Psoas muscle (tissue), 8 donors: ENCODE data around the gene GALNT10. TPM values are rescaled to one million over a fixed set of nuclear protein-coding genes. Genes with fewer than 3 reads are reported as not detected.

Source experiments
- ATAC-seq, 4 donors: fragments of 200-7000 bp; cut with Tn5 transposase; one replicate each; pipeline ENCODE4 v1.9.1; 2020; ENCODE audit warnings: moderate library complexity in 3 of 4, mild to moderate bottlenecking in 2 of 4
- DNase-seq, 2 donors: peaks; one replicate each; pipeline ENCODE4 v3.0.0-alpha.2; 2020
- H3K27ac ChIP-seq: fragments of 200-600 bp; one replicate; pipeline ENCODE4 v1.8.0; 2022
- H3K27me3 ChIP-seq, 3 donors: fragments of 200-600 bp in 1 of 3; one replicate each; pipeline versions ENCODE4 v1.6.1 to v1.8.0; 2013 to 2022; ENCODE audit warnings: low read length in 2 of 3, mild to moderate bottlenecking in 2 of 3, moderate library complexity in 1 of 3; ENCODE audit not compliant: insufficient read depth in 3 of 3
- H3K36me3 ChIP-seq, 2 donors: fragments of 200-600 bp in 1 of 2; one replicate each; pipeline versions ENCODE4 v1.6.1 to v1.8.0; 2013 to 2022; ENCODE audit warnings: low read depth in 1 of 2, mild to moderate bottlenecking in 1 of 2, moderate library complexity in 1 of 2; ENCODE audit not compliant: insufficient read depth in 1 of 2
- H3K4me1 ChIP-seq: fragments of 200-600 bp; one replicate; pipeline ENCODE4 v1.8.0; 2022
- H3K4me3 ChIP-seq: fragments of 200-600 bp; one replicate; pipeline ENCODE4 v1.8.0; 2022; ENCODE audit warnings: mild to moderate bottlenecking
- H3K9me3 ChIP-seq: fragments of 200-600 bp; one replicate; pipeline ENCODE4 v1.8.0; 2022
- WGBS, 3 donors: extraction: QIAGEN DNeasy Blood & Tissue Kit; methylation state at CpG; one replicate each; pipeline versions ENCODE4 v1.1.6 to v1.1.7; 2013; 5-methylcytosine and 5-hydroxymethylcytosine counted together
- intact Hi-C, 2 donors: fragments of 100-400 bp; cut with DNase I; formaldehyde crosslinking; loops; one replicate each; pipeline versions ENCODE4 v1.11.0 to v1.14.2; 2022
- polyA plus RNA-seq, 3 donors: library from polyadenylated mRNA; stranded (reverse); fragments of 200-250 nt; gene quantifications; one replicate each; pipeline ENCODE4 v1.2.3, GENCODE V29; 2013
- total RNA-seq, 4 donors: library from RNA; stranded (reverse); fragmentation: NEBNext Ultra II Directional in 2 of 4; extraction: Animal tissue kit (Norgen Biotek cat#: 25700) in 2 of 4; gene quantifications; one replicate each; pipeline versions ENCODE4 v1.2.1 to v1.2.4, GENCODE V29; 2021 to 2023
- TF ChIP-seq, protein P1 (sequence below): fragments of 200-600 bp; IDR thresholded peaks from one replicate; pipeline ENCODE4 v1.8.0; 2022; ENCODE audit warnings: antibody characterized with exemption
- donor health status: healthy with polysubstance abuse.
- donor health status: DM: no; HTN: no; CAD: no; lungs with moderate emphysema.
- donor health status: Bipolar disorder and iron deficiency.
- donor health status: healthy.
- donor health status: DM: yes; HTN: yes; CAD: no.
- donor health status: DM: no; HTN: no; CAD: no.
- donor health status: DM: no; HTN: no; CAD: no.
- donor health status: DM: yes; HTN: yes; CAD: no.

GALNT10 gene
- total and polyA plus RNA-seq, 7 donors = 4.2 to 9.9 (median 6.8) TPM

DNA sequence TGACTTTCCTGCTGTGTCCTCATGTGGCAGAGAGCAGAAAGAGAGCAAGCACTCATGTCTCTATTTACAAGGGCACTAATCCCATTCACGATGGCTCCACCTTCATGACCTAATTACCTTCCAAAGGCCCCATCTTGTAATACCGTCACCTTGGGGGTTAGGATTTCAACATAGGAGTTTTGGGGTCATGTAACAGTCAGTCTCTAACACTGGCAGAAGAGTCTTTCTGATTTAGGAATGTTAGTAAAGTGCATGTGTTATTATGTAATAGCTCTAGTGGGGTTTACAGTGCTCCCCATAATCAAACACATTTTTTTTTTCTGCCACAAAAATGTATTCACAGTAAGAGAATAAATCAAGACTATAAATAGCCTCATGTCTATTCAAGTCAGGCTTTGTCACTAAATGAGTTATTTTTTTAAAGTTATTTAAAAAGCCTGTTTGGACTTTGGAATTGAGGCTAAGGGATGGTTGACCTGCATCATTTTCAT, 19.1 kb downstream of the GALNT10 start:
- ATAC-seq (no peak), DNase-seq (no peak)
- no peaks in the 10 kb centered on the region for H3K36me3 ChIP-seq
- TF ChIP-seq, protein P1, sequence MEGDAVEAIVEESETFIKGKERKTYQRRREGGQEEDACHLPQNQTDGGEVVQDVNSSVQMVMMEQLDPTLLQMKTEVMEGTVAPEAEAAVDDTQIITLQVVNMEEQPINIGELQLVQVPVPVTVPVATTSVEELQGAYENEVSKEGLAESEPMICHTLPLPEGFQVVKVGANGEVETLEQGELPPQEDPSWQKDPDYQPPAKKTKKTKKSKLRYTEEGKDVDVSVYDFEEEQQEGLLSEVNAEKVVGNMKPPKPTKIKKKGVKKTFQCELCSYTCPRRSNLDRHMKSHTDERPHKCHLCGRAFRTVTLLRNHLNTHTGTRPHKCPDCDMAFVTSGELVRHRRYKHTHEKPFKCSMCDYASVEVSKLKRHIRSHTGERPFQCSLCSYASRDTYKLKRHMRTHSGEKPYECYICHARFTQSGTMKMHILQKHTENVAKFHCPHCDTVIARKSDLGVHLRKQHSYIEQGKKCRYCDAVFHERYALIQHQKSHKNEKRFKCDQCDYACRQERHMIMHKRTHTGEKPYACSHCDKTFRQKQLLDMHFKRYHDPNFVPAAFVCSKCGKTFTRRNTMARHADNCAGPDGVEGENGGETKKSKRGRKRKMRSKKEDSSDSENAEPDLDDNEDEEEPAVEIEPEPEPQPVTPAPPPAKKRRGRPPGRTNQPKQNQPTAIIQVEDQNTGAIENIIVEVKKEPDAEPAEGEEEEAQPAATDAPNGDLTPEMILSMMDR = no peak
- H3K27ac ChIP-seq = no peak overlapping the region
- intact Hi-C loops = no loop called here
- H3K9me3 ChIP-seq = no peaks in the 10 kb centered on the region
- peaks cover 4% of the 10 kb centered on the region for H3K4me1 ChIP-seq
- WGBS, 3 donors = 22 to 65% (median 38%) methylated on average over 2 of the region's 2 CpGs
- H3K4me3 ChIP-seq = no peak overlapping the region
- H3K27me3 ChIP-seq = no peaks in the 10 kb centered on the region

DNA sequence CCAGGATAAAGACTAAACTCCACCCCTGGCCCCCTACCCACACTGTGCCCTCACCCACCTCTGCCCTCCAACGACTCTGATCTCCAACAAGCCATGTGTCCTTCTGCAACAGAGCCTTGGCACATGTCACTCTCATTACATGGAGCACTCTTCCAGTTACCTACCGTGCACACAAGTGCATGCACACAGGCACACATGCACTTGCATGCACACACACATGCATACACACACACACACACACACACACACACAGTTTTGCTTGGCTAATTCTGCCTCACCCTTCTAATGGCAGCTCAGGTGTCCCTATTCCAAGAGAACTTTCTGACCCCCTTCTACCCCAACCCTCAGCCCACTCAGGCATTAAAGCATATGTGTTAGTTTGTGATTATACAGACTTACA, 19.6 kb downstream of the GALNT10 start:
- no peaks in the 10 kb centered on the region for H3K9me3 ChIP-seq
- TF ChIP-seq, protein P1 = no peak
- 56 to 69% (median 58%) methylated on average over 2 of the region's 2 CpGs for WGBS, 3 donors
- no peak for ATAC-seq
- no peaks in the 10 kb centered on the region for H3K27me3 ChIP-seq
- no peak overlapping the region for H3K27ac ChIP-seq
- intact Hi-C loops = no loop called here
- H3K36me3 ChIP-seq = no peaks in the 10 kb centered on the region
- DNase-seq = no peak
- peaks cover 4% of the 10 kb centered on the region for H3K4me1 ChIP-seq
- H3K4me3 ChIP-seq = no peak overlapping the region

DNA sequence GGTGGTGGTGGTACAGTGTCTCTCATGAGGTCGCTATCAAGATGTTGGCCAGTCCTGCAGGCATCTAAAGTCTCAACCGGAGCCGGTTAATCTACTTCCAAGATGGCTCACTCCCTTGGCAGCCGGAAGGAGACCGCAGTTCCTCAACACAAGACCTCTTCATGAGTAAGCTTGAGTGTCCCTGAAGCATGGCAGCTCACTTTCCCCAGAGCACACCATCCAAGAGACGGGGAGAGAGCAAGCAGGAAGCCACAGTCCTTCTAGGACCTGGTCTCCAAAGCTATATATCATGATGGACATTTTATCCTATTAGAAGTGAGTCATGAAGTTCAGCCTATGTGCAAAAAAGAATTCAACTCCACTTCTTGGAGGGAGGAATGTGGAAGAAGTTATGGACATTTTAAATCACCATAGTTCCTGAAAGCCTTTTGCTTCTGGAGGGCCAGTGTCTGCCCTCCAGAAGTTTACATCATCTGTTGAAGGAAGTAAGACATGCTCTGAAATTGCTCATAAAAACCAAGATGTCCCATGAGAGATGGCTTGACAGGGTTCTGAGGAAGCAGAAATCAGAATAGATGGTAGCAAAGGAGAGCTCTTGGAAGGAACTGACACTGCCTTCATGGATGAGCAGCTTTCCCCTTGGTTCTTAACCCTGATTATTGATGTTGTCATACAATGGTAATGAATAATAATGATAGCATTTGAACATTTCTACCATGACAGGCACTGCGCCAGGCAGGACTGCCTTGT, 21.3 kb downstream of the GALNT10 start:
- H3K36me3 ChIP-seq = no peaks in the 10 kb centered on the region
- ATAC-seq (no peak), DNase-seq (no peak)
- no peaks in the 10 kb centered on the region for H3K27me3 ChIP-seq
- WGBS, 3 donors = 96 to 99% (median 98%) methylated on average over 7 of the region's 7 CpGs
- H3K27ac ChIP-seq = no peak overlapping the region
- no peaks in the 10 kb centered on the region for H3K9me3 ChIP-seq
- no peak overlapping the region for H3K4me3 ChIP-seq
- peaks cover 4% of the 10 kb centered on the region for H3K4me1 ChIP-seq
- intact Hi-C loops = no loop called here
- TF ChIP-seq, protein P1 = no peak

DNA sequence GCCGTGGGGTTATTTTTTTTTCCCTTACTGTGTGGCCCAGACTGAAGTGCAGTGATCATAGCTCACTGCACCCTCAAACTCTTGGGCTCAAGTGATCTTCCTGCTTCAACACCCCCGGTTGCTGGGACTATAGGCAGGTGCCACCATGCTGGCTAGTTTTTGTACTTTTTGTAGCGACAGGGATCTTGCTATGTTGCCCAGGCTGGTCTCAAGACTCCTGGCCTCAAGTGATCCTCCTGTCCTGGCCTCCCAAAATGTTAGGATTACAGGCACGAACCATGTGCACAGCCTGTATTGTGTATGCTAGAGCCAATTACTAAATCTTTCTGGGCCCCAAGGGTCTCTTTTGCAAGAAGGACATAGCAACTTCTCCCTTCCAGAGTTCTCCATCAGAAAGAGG, 23.1 kb downstream of the GALNT10 start:
- no peak overlapping the region for H3K27ac ChIP-seq
- intact Hi-C loops = no loop called here
- no peak for ATAC-seq

More for the DNA sequence above, 23.1 kb downstream of the GALNT10 start:
- H3K9me3 ChIP-seq = no peaks in the 10 kb centered on the region
- H3K27me3 ChIP-seq = no peaks in the 10 kb centered on the region
- 90 to 96% (median 93%) methylated on average over 4 of the region's 4 CpGs for WGBS, 3 donors
- H3K36me3 ChIP-seq = no peaks in the 10 kb centered on the region
- peaks cover 4% of the 10 kb centered on the region for H3K4me1 ChIP-seq
- H3K4me3 ChIP-seq = no peak overlapping the region
- DNase-seq = no peak
- TF ChIP-seq, protein P1 = no peak
